GM13977 (cell line): ENCODE results near the gene TPST2.

ENCODE experiments used
- DNase-seq: peaks from one replicate; pipeline ENCODE4 v3.0.0; 2012; ENCODE audit warnings: low spot score
- CTCF ChIP-seq: IDR thresholded peaks from 2 replicates; pipeline ENCODE4 v1.5.1; 2012; ENCODE audit warnings: mild to moderate bottlenecking, control low read depth; ENCODE audit not compliant: insufficient read depth; ENCODE audit errors: extremely low read depth, missing control alignments
- in situ Hi-C: fragments of 300-500 bp; cut with MboI; formaldehyde crosslinking; loops from one replicate; pipeline ENCODE4 v1.12.0; 2022; ENCODE audit warnings: low sequenced_read_pairs, low pct_unique_long_range_greater_than_20kb, mixed read lengths, inconsistent platforms; ENCODE audit not compliant: unreplicated experiment

Gene TPST2

GRCh38 chr22:26567610-26568009, 22.3 kb downstream of the TPST2 start:
- in situ Hi-C loops, result no loop called here
- no peak for DNase-seq
- no peak for TF ChIP-seq CTCF

DNA sequence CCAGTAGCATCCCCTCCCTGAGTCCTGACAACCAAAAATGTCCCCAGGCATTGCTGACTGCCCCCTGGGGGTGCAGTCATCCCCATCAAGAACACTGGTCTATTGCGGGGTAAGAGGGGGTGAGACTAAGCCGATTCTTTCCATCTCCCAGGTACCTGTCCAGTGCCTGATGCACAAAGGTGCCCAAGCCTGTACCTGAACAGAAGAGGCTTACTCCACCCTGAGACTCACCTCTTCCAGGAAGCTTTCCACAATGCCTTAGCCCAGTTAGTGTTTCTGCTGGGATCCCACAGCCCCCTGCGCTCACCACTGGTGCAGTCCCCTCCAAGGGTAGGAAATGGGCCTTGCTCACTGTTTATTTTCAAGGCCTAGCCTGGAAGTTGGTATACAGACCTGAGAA, 22.9 kb downstream of the TPST2 start:
- DNase-seq, result no peak
- in situ Hi-C loops, result no loop called here
- peak; percentile 6 for TF ChIP-seq CTCF

DNA sequence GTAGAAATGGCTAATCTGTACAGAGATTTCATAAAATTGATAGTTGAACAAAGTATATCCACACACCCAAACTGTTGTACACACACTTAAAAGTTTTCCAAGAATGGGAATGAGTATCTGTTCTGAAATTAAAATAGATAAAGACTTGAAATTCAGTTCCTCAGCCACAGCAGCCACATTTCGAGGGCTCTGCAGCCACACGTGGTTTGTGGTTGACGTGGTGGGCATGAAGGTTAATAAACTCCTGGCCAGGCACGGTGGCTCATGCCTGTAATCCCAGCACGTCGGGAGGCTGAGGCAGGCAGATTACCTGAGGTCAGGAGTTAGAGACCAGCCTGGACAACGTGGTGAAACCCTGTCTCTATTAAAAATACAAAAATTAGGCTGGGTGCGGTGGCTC, 24.0 kb downstream of the TPST2 start:
- in situ Hi-C loops, result no loop called here
- no peak for TF ChIP-seq CTCF
- no peak for DNase-seq

GRCh38 chr22:26565181-26565580, 24.8 kb downstream of the TPST2 start:
- in situ Hi-C loops, result no loop called here
- no peak for DNase-seq
- no peak for TF ChIP-seq CTCF

- in situ Hi-C loops, result no loop called here
- TF ChIP-seq CTCF, result no peak
- no peak for DNase-seq
These were observed 25.3 kb downstream of the TPST2 start for GRCh38 chr22:26564672-26565071.

DNA sequence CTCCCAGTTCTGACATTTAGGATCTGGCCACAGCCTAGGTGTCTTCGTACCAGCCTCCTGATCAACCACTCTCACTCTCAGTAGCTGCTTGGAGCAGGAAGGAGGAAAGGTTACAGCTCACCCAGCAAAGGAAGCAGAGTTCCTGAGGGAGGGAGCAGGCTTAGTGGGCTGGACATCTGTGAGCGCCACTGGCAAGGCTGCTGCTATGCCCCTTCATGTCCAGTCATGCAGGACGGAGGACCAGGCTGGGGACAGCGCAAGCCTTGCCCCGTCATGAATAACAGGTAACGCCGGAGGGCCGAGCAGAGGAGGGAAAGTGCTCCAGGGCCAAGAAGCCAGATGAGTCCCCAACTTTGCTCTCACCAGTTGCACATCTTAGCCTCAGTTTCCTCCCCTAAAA, 25.8 kb downstream of the TPST2 start:
- TF ChIP-seq CTCF, result no peak
- in situ Hi-C loops, result no loop called here
- DNase-seq, result no peak

DNA sequence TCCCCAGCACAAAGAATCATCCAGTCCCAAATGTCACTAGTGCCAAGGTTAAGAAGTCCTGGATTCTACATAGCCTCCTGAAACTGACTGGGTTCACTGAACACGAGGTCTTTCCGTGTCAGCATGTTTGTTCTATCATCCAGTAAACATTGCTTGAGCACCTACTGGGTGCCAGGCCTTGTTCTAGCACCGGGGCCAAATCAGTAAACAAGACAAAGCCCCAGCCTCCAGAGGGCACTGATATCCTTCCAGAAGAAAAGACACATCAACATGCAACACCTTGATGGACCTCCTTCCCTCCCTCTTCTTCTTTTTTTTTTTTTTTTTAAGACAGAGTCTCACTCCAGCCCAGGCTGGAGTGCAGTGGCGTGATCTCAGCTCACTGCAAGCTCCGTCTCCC, 26.9 kb downstream of the TPST2 start:
- in situ Hi-C loops, result no loop called here
- TF ChIP-seq CTCF, result peak; percentile 23
- DNase-seq, result no peak
